K562 (cell line): ENCODE data around the gene DOK3.

Experiments
- BRF1 ChIP-seq: IDR thresholded peaks from 3 replicates; pipeline ENCODE4 v1.6.1; 2011; ENCODE audit warnings: borderline replicate concordance, mild to moderate bottlenecking; ENCODE audit not compliant: insufficient read length; ENCODE audit errors: extremely low read depth
- EZH2 ChIP-seq: IDR thresholded peaks from 2 replicates; pipeline ENCODE4 v1.6.1; 2012; ENCODE audit warnings: low read depth, mild to moderate bottlenecking, inconsistent platforms, low read length, borderline replicate concordance
- NONO ChIP-seq, 2 experiments: fragments of 200-400 bp in 1 of 2; fragments of 450-650 bp in 1 of 2; formaldehyde crosslinking in 1 of 2; IDR thresholded peaks; 2 replicates each; pipeline ENCODE4 v1.6.1; 2017; ENCODE audit warnings: low read depth in 2 of 2, mild to moderate bottlenecking in 2 of 2, moderate library complexity in 2 of 2, low read length in 1 of 2

DNA sequence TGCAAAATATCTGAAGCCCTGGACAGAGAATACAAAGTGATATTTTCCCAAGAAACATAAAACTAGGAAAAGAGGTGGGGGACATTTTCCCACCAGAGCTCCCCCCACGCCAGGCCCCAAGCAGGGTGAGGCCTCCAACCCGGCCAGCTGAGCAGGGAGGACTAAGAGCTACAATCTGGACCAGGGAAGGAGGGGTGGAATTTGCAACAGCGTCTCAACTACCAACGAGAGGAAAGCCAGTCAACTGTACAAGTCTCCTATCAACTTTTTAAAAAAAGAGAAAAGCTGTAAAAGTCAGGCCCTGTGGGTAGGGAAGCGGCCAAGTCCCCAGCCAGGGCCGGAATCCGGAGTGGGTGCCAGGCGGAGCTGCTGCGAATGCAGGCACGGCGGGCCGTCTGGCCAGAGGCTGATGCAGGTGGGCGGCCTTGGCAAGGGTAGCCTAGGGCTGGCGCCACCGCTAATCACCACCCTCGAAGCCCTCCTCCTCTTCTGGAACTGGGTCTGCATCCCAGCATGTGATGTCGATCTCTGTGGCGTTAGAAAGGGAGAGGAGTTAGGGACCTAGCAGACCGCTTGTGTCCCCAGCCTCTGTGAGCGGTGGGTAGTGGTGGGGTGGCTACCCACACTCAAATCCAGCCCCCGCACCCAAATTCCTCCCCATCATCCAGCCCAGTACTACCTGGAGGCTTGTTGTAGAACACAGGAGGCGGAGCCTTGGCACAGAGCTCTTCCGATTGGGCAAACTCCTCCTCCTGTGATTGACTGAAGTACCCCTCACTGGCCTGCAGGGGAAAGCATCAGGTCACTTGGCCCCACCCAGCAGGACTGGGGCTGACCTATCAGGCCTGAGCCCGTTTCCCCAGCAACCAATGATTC, 52.4 kb downstream of the DOK3 start:
- TF ChIP-seq EZH2 (no peak), NONO (IDR thresholded peaks at IDR 0.05; ENCODE audit: low read depth in 2 of 2, low read length in 1 of 2) (no peak), BRF1 (no peak)
